Cardiac fibroblast (primary cell): ENCODE results near the gene DEFB127.
"Not testable (repeated sequence)": the region's sequence is repeated elsewhere in the genome, so short reads cannot be mapped to it uniquely, and the experiment has no call there.

Experiments
- DNase-seq, 2 donors: peaks; one replicate each; pipeline versions ENCODE4 v3.0.0 to v3.0.0-alpha.2; 2010; ENCODE audit warnings: low read depth in 2 of 2
- H3K4me3 ChIP-seq, 2 donors: replicated peaks in 1 of 2; 1 replicate in 1 of 2; 2 replicates in 1 of 2; pipeline ENCODE4 v1.5.1; 2011; ENCODE audit warnings: low read depth in 2 of 2, low read length in 2 of 2, mild to moderate bottlenecking in 2 of 2, moderate library complexity in 1 of 2
- CTCF ChIP-seq: IDR thresholded peaks from one replicate; pipeline ENCODE4 v1.5.1; 2011; ENCODE audit warnings: low read depth, mild to moderate bottlenecking, low read length, inconsistent platforms

DEFB127 gene

GRCh38 chr20:157154-157553, at the start of gene DEFB127:
TSS of gene DEFB127 (plus strand) at chr20:157454. CDS start at chr20:157545, 91 bp downstream.
- DNase-seq = no peak
- no peak for TF ChIP-seq CTCF
- H3K4me3 ChIP-seq = no peak within 1 kb of the TSS

GRCh38 chr20:112396-112795, 44.9 kb upstream of the DEFB127 start:
- no peak overlapping the region for H3K4me3 ChIP-seq
- DNase-seq = peak in 1 of 2 donors; percentile 5
- TF ChIP-seq CTCF = no peak

- no peak for DNase-seq
- TF ChIP-seq CTCF = no peak
- no peak overlapping the region for H3K4me3 ChIP-seq
Observed at GRCh38 chr20:117518-117917, 39.7 kb upstream of the DEFB127 start.

GRCh38 chr20:129786-130323, 27.4 kb upstream of the DEFB127 start:
- not testable (repeated sequence) for H3K4me3 ChIP-seq, DNase-seq

- peak; percentile 31 for TF ChIP-seq CTCF
- H3K4me3 ChIP-seq = no peak overlapping the region
- peak in 1 of 2 donors; percentile 1 for DNase-seq
Observed at GRCh38 chr20:137668-138490, 19.4 kb upstream of the DEFB127 start.

GRCh38 chr20:142290-142689, 15.0 kb upstream of the DEFB127 start, which contains the start of gene DEFB126:
TSS of gene DEFB126 (plus strand) at chr20:142590. CDS start at chr20:142629, 39 bp downstream.
- DNase-seq = no peak
- H3K4me3 ChIP-seq = no peak within 1 kb of the TSS
- TF ChIP-seq CTCF = no peak

GRCh38 chr20:145877-146276, 11.4 kb upstream of the DEFB127 start:
- H3K4me3 ChIP-seq = no peak overlapping the region
- no peak for TF ChIP-seq CTCF
- no peak for DNase-seq
